Mammary epithelial cell (primary cell): ENCODE results near the gene SYT11.

Experiments used
- CTCF ChIP-seq, 2 donors: IDR thresholded peaks in 1 of 2; conservative IDR thresholded peaks in 1 of 2; 2 replicates each; pipeline ENCODE4 v1.5.1; 2011 to 2012; ENCODE audit warnings: inconsistent platforms in 2 of 2, low read length in 2 of 2, mild to moderate bottlenecking in 2 of 2, control low read depth in 1 of 2, low read depth in 1 of 2; ENCODE audit not compliant: insufficient read depth in 1 of 2; ENCODE audit errors: extremely low read depth in 1 of 2
- EZH2 ChIP-seq: IDR thresholded peaks from 2 replicates; pipeline ENCODE4 v1.6.1; 2012; ENCODE audit warnings: low read length, inconsistent platforms, borderline replicate concordance

- TF ChIP-seq CTCF (conservative IDR thresholded peaks at IDR 0.05 in 1 of 2, IDR thresholded peaks at IDR 0.05 in 1 of 2; ENCODE audit: extremely low read depth in 1 of 2, insufficient read depth in 1 of 2, low read depth in 1 of 2, low read length in 2 of 2) (no peak), EZH2 (no peak)
Measured at GRCh38 chr1:155904261-155904660, 44.9 kb downstream of the SYT11 start.
